ENCODE measurements around the gene MSI2. TPM values are rescaled to one million over a fixed set of nuclear protein-coding genes. Genes with fewer than 3 reads are reported as not detected.

The MSI2 gene
- polyA plus RNA-seq, 1 of the 3 experiments (the other 2 are of a cell fraction): 24.1 TPM

DNA sequence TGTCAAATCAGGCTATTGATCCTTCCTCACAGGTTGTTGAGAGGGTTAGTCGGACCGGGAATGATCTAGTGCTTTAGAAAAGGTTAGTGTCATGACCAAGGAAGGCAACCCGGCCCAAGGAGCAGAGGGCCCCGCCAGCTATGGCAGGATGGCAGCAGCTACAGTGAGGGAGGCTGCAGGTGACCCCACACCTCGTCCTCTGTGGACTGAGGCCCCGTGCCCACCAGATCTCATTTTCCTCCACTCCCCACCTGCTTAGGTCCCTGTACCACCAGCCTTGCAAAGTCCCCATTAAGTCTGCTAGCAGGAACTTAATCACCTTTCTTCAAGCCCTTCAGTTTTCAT is 381.3 kb downstream of the MSI2 start:
- H3K27me3 ChIP-seq (ENCODE audit: insufficient read depth): no peaks in the 10 kb centered on the region
- H3K36me3 ChIP-seq (replicated peaks in 1 of 2; ENCODE audit: control insufficient read depth in 1 of 2, insufficient read depth in 2 of 2, low read length in 1 of 2): peaks cover 0 to 2% of the 10 kb centered on the region in 2 experiments
- no peaks in the 10 kb centered on the region for H4K20me1 ChIP-seq (ENCODE audit: insufficient read depth)
- no peaks in the 10 kb centered on the region for H3K9me3 ChIP-seq
- H3K4me3 ChIP-seq (ENCODE audit: low read depth in 2 of 2, low read length in 1 of 2): no peak overlapping the region
- TF ChIP-seq, protein P1, sequence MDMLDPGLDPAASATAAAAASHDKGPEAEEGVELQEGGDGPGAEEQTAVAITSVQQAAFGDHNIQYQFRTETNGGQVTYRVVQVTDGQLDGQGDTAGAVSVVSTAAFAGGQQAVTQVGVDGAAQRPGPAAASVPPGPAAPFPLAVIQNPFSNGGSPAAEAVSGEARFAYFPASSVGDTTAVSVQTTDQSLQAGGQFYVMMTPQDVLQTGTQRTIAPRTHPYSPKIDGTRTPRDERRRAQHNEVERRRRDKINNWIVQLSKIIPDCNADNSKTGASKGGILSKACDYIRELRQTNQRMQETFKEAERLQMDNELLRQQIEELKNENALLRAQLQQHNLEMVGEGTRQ (IDR thresholded peaks at IDR 0.05; ENCODE audit: borderline replicate concordance, low read depth, low read length): no peak
- no peak for TF ChIP-seq FOXJ3 (CRISPR knock-in tag; IDR thresholded peaks at IDR 0.05)
- TF ChIP-seq EZH2phosphoT487 (IDR thresholded peaks at IDR 0.05; ENCODE audit: borderline replicate concordance, low read depth): no peak
- TF ChIP-seq, protein P2, sequence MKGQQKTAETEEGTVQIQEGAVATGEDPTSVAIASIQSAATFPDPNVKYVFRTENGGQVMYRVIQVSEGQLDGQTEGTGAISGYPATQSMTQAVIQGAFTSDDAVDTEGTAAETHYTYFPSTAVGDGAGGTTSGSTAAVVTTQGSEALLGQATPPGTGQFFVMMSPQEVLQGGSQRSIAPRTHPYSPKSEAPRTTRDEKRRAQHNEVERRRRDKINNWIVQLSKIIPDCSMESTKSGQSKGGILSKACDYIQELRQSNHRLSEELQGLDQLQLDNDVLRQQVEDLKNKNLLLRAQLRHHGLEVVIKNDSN (IDR thresholded peaks at IDR 0.05; ENCODE audit: borderline replicate concordance, low read depth): no peak
- TF ChIP-seq MEF2A (IDR thresholded peaks at IDR 0.05; ENCODE audit: borderline replicate concordance, low read depth): no peak
- no peak for TF ChIP-seq NFIC (IDR thresholded peaks at IDR 0.05; ENCODE audit: borderline replicate concordance)
- no peak for TF ChIP-seq NRF1 (IDR thresholded peaks at IDR 0.05; ENCODE audit: low read depth, low read length)
- TF ChIP-seq FOXM1 (IDR thresholded peaks at IDR 0.05; ENCODE audit: low read depth): no peak
- TF ChIP-seq RCOR1 (IDR thresholded peaks at IDR 0.05; ENCODE audit: low read length): no peak
- TF ChIP-seq RXRA (IDR thresholded peaks at IDR 0.05; ENCODE audit: borderline replicate concordance, low read depth): no peak
- TF ChIP-seq, protein P3, sequence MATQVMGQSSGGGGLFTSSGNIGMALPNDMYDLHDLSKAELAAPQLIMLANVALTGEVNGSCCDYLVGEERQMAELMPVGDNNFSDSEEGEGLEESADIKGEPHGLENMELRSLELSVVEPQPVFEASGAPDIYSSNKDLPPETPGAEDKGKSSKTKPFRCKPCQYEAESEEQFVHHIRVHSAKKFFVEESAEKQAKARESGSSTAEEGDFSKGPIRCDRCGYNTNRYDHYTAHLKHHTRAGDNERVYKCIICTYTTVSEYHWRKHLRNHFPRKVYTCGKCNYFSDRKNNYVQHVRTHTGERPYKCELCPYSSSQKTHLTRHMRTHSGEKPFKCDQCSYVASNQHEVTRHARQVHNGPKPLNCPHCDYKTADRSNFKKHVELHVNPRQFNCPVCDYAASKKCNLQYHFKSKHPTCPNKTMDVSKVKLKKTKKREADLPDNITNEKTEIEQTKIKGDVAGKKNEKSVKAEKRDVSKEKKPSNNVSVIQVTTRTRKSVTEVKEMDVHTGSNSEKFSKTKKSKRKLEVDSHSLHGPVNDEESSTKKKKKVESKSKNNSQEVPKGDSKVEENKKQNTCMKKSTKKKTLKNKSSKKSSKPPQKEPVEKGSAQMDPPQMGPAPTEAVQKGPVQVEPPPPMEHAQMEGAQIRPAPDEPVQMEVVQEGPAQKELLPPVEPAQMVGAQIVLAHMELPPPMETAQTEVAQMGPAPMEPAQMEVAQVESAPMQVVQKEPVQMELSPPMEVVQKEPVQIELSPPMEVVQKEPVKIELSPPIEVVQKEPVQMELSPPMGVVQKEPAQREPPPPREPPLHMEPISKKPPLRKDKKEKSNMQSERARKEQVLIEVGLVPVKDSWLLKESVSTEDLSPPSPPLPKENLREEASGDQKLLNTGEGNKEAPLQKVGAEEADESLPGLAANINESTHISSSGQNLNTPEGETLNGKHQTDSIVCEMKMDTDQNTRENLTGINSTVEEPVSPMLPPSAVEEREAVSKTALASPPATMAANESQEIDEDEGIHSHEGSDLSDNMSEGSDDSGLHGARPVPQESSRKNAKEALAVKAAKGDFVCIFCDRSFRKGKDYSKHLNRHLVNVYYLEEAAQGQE (IDR thresholded peaks at IDR 0.05; ENCODE audit: low read depth, low read length): no peak
- TF ChIP-seq RAD21 (IDR thresholded peaks at IDR 0.05; ENCODE audit: low read length): no peak
- H3K4me2 ChIP-seq: no peak overlapping the region
- no peak for DNase-seq
- CTCF ChIA-PET: interaction anchor here (0.9 to 3.6 kb wide), 4 partner anchors 14 to 195 kb away, joined by 3 to 12 read pairs (median 6); no protein-coding TSS in a partner anchor
- POLR2A ChIA-PET: interaction anchor here (1.3 to 1.6 kb wide), 2 partner anchors 11 to 28 kb away, joined by 3 to 4 read pairs; no protein-coding TSS in a partner anchor
- H3K9ac ChIP-seq: no peak overlapping the region
- H3K27ac ChIP-seq (ENCODE audit: low read depth in 2 of 2, low read length in 1 of 2): no peak overlapping the region; a peak in 1 of 4 replicates
- no peaks in the 10 kb centered on the region for H3K9me2 ChIP-seq
- H3K79me2 ChIP-seq (ENCODE audit: insufficient read depth): no peaks in the 10 kb centered on the region
- no peaks in the 10 kb centered on the region for H3F3A ChIP-seq (replicated peaks; ENCODE audit: insufficient read depth)
- H2AFZ ChIP-seq (ENCODE audit: low read depth): no peak overlapping the region
- 86% methylated on average over 5 of the region's 6 CpGs for WGBS (ENCODE audit: low lambda C conversion rate)
- H3K4me1 ChIP-seq (ENCODE audit: control insufficient read depth in 1 of 2, insufficient read depth in 2 of 2, low read depth in 1 of 2, low read length in 1 of 2): peaks cover 0 to 44% of the 10 kb centered on the region in 2 experiments; a peak in 1 of 4 replicates
